ENCODE measurements around the gene PRR14L.

- TF ChIP-seq EZH2 (IDR thresholded peaks at IDR 0.05; ENCODE audit: insufficient read depth, poor library complexity, severe bottlenecking) (no peak), EZH2phosphoT487 (IDR thresholded peaks at IDR 0.05; ENCODE audit: insufficient read depth, low read depth) (no peak)
These were observed 2.5 kb downstream of the PRR14L start for GRCh38 chr22:31747441-31747840.

Measured in GM23248 (cell line).